Kidney (tissue), 14 donors: ENCODE measurements around the gene ST3GAL4. TPM values are rescaled to one million over a fixed set of nuclear protein-coding genes. Genes with fewer than 3 reads are reported as not detected.
"Not testable (repeated sequence)": the region's sequence is repeated elsewhere in the genome, so short reads cannot be mapped to it uniquely, and the experiment has no call there.

Experiments used
- DNase-seq, 5 donors: peaks; one replicate each; pipeline ENCODE4 v3.0.0-alpha.2; 2013 to 2020
- FAIRE-seq: peaks from 2 replicates; lab custom pipeline; 2012; peaks lifted over from hg19 to GRCh38; lab: Jason Lieb, UNC
- H3K27ac ChIP-seq, 2 donors: one replicate each; pipeline ENCODE4 v1.7.0; 2013; ENCODE audit warnings: low read depth in 2 of 2, low read length in 2 of 2, inconsistent platforms in 1 of 2
- H3K27me3 ChIP-seq: one replicate; pipeline ENCODE4 v1.7.1; 2013; ENCODE audit warnings: low read length, inconsistent platforms; ENCODE audit not compliant: control insufficient read depth, insufficient read depth
- H3K36me3 ChIP-seq, 3 donors: one replicate each; pipeline versions ENCODE4 v1.7.0 to v1.7.1; 2013; ENCODE audit warnings: low read length in 3 of 3, control low read depth in 1 of 3, inconsistent platforms in 1 of 3; ENCODE audit not compliant: insufficient read depth in 3 of 3, control insufficient read depth in 2 of 3
- H3K4me1 ChIP-seq, 3 donors: one replicate each; pipeline versions ENCODE4 v1.7.0 to v1.7.1; 2013; ENCODE audit warnings: low read length in 3 of 3, inconsistent platforms in 1 of 3, low read depth in 1 of 3; ENCODE audit not compliant: control insufficient read depth in 2 of 3, insufficient read depth in 2 of 3
- H3K4me3 ChIP-seq, 3 donors: one replicate each; pipeline versions ENCODE4 v1.7.0 to v1.8.1; 2013; ENCODE audit warnings: low read length in 3 of 3, control low read depth in 1 of 3, inconsistent platforms in 1 of 3
- H3K9ac ChIP-seq, 3 donors: one replicate each; pipeline versions ENCODE4 v1.7.0 to v1.7.1; 2013; ENCODE audit warnings: low read length in 3 of 3, control low read depth in 1 of 3, inconsistent platforms in 1 of 3
- H3K9me3 ChIP-seq, 3 donors: one replicate each; pipeline versions ENCODE4 v1.7.0 to v1.7.1; 2013; ENCODE audit warnings: low read length in 3 of 3, control low read depth in 1 of 3, inconsistent platforms in 1 of 3; ENCODE audit not compliant: control insufficient read depth in 2 of 3, insufficient read depth in 1 of 3
- intact Hi-C: fragments of 100-400 bp; cut with DNase I; formaldehyde crosslinking; loops from one replicate; pipeline ENCODE4 v1.11.1; 2022
- polyA plus RNA-seq: library from polyadenylated mRNA; stranded (reverse); fragments of 350-450 nt; fragmentation: Illumina TruSeq; extraction: RNeasy Lipid Tissue Mini Kit (QIAGEN cat#74804); gene quantifications from one replicate; pipeline ENCODE4 v1.2.3, GENCODE V29; 2014; ENCODE audit warnings: low read depth, low replicate concordance; ENCODE audit not compliant: insufficient read depth
- total RNA-seq: library from RNA; stranded (reverse); fragmentation: NEBNext Ultra II Directional; extraction: Animal tissue kit (Norgen Biotek cat#: 25700); gene quantifications from one replicate; pipeline ENCODE4 v1.2.1, GENCODE V29; 2021
- TF ChIP-seq, protein P1 (sequence below): IDR thresholded peaks from 3 replicates; pipeline ENCODE4 v1.5.1; 2012; ENCODE audit warnings: mild to moderate bottlenecking, moderate library complexity, borderline replicate concordance; ENCODE audit not compliant: insufficient read depth; ENCODE audit errors: extremely low read depth
- donor health status: control.
- donor health status: control.
- donor health status: control.
- donor health status: control.
- donor health status: control.
- donor health status: DM: yes; HTN: yes; CAD: no.
- donor health status: Normal renal cell carcinoma (clear cell type).

The ST3GAL4 gene
- total and polyA plus RNA-seq, 2 donors from 2014 or later = 27.4 to 72.8 TPM

GRCh38 chr11:126345759-126346585 is 9.5 kb upstream of the ST3GAL4 start:
- peaks cover 0 to 26% (median 11%) of the 10 kb centered on the region in 3 donors for H3K36me3 ChIP-seq

DNA sequence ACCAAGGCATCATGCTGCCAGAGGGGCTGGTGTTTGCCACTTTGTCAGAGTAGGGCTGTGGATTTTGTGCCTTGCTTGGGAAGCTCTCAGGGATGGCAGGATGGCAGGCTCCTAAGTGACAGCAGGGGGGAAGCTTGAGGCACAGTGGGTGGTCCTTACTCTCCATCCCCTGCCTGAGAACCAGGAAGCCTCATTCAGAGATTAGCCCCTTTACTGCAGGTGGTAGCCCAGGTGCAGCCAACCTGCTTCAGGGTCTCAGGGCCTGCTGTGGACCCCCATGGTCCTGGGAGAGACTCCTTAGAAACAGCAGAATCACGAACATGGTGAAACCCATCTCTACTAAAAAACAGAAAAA is 8.9 kb upstream of the ST3GAL4 start:
- Histone ChIP-seq H3K36me3 (peaks cover 0 to 23% (median 9%) of the 10 kb centered on the region in 3 donors), H3K4me3 (no peak overlapping the region), H3K4me1 (peaks cover 0 to 6% (median 2%) of the 10 kb centered on the region in 3 donors), H3K27ac (no peak overlapping the region), H3K27me3 (no peaks in the 10 kb centered on the region), H3K9ac (no peak overlapping the region), H3K9me3 (no peaks in the 10 kb centered on the region)
- FAIRE-seq (no peak), DNase-seq (no peak)
- intact Hi-C loops = no loop called here
- TF ChIP-seq, protein P1, sequence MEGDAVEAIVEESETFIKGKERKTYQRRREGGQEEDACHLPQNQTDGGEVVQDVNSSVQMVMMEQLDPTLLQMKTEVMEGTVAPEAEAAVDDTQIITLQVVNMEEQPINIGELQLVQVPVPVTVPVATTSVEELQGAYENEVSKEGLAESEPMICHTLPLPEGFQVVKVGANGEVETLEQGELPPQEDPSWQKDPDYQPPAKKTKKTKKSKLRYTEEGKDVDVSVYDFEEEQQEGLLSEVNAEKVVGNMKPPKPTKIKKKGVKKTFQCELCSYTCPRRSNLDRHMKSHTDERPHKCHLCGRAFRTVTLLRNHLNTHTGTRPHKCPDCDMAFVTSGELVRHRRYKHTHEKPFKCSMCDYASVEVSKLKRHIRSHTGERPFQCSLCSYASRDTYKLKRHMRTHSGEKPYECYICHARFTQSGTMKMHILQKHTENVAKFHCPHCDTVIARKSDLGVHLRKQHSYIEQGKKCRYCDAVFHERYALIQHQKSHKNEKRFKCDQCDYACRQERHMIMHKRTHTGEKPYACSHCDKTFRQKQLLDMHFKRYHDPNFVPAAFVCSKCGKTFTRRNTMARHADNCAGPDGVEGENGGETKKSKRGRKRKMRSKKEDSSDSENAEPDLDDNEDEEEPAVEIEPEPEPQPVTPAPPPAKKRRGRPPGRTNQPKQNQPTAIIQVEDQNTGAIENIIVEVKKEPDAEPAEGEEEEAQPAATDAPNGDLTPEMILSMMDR = no peak

More at GRCh38 chr11:126345759-126346585, 9.5 kb upstream of the ST3GAL4 start:
- no peaks in the 10 kb centered on the region for H3K9me3 ChIP-seq
- no peak overlapping the region for H3K4me3 ChIP-seq
- intact Hi-C loops = no loop called here
- peak overlapping the region in 1 of 2 donors; percentile 45 for H3K27ac ChIP-seq
- H3K27me3 ChIP-seq = no peaks in the 10 kb centered on the region
- no peak for FAIRE-seq
- TF ChIP-seq, protein P1 = no peak
- H3K4me1 ChIP-seq = peaks cover 0 to 3% (median 2%) of the 10 kb centered on the region in 3 donors
- no peak overlapping the region for H3K9ac ChIP-seq
- peak in 1 of 5 donors; percentile 61 for DNase-seq

DNA sequence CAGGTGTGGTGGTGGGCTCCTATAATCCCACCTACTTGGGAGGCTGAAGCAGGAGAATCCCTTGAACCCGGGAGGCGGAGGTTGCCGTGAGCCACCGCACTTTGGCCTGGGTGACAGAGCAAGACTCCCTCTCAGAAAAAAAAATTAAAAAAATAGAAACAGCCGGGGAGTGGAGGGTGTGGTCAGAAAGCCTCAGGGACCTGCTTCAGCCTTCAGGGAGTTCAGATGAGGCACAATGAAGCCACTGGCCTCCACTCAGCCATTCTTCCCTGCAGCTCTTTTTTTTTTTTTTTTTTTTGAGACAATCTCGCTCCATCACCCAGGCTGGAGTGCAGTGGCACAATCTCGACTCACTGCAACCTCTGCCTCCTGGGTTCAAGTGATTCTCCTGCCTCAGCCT is 8.5 kb upstream of the ST3GAL4 start:
- H3K27me3 ChIP-seq, intact Hi-C loops, H3K4me3 ChIP-seq, H3K4me1 ChIP-seq, DNase-seq, FAIRE-seq, H3K9ac ChIP-seq, H3K27ac ChIP-seq, H3K9me3 ChIP-seq: not testable (repeated sequence)
- peaks cover 0 to 19% (median 9%) of the 10 kb centered on the region in 3 donors for H3K36me3 ChIP-seq
